Neuronal stem cell (in vitro differentiated cells): ENCODE data around the gene NFYC.

Experiments
- DNase-seq: peaks from one replicate; pipeline ENCODE4 v3.0.0-alpha.2; 2013; ENCODE audit warnings: low spot score
- H2AFZ ChIP-seq: one replicate; pipeline ENCODE4 v1.6.1; 2013; ENCODE audit warnings: mild to moderate bottlenecking, low read length, inconsistent platforms
- H2AK5ac ChIP-seq: 2 replicates; pipeline ENCODE4 v1.6.1; 2013; ENCODE audit warnings: low read depth, mild to moderate bottlenecking, inconsistent platforms, low read length, moderate library complexity, mixed read lengths
- H2BK120ac ChIP-seq: 2 replicates; pipeline ENCODE4 v1.6.1; 2013; ENCODE audit warnings: low read depth, mild to moderate bottlenecking, inconsistent platforms, low read length, moderate library complexity, mixed read lengths
- H2BK12ac ChIP-seq: one replicate; pipeline ENCODE4 v1.6.1; 2013; ENCODE audit warnings: low read length, inconsistent platforms
- H2BK15ac ChIP-seq: 2 replicates; pipeline ENCODE4 v1.6.1; 2013; ENCODE audit warnings: mild to moderate bottlenecking, low read length, inconsistent platforms, mixed read lengths
- H2BK5ac ChIP-seq: one replicate; pipeline ENCODE4 v1.6.1; 2013; ENCODE audit warnings: inconsistent platforms, mild to moderate bottlenecking, low read length, moderate library complexity
- H3K14ac ChIP-seq: one replicate; pipeline ENCODE4 v1.6.1; 2013; ENCODE audit warnings: low read length, inconsistent platforms
- H3K18ac ChIP-seq: 2 replicates; pipeline ENCODE4 v1.6.1; 2013; ENCODE audit warnings: low read length, inconsistent platforms
- H3K23ac ChIP-seq: 2 replicates; pipeline ENCODE4 v1.6.1; 2013; ENCODE audit warnings: low read depth, mild to moderate bottlenecking, mixed read lengths, low read length, inconsistent platforms; ENCODE audit not compliant: poor library complexity
- H3K27ac ChIP-seq: replicated peaks from 3 replicates; pipeline ENCODE4 v1.5.1; 2013; ENCODE audit warnings: low read length, inconsistent platforms
- H3K27me3 ChIP-seq, 3 experiments: 2 replicates each; pipeline ENCODE4 v1.6.1; 2013; ENCODE audit warnings: low read length in 3 of 3, mild to moderate bottlenecking in 2 of 3, inconsistent platforms in 1 of 3, low read depth in 1 of 3, mixed read lengths in 1 of 3, moderate library complexity in 1 of 3; ENCODE audit not compliant: control insufficient read depth in 3 of 3, insufficient read depth in 3 of 3
- H3K36me3 ChIP-seq, 2 donors: replicated peaks in 1 of 2; 2 replicates each; pipeline ENCODE4 v1.6.1; 2013; ENCODE audit warnings: low read length in 2 of 2; ENCODE audit not compliant: control insufficient read depth in 2 of 2, insufficient read depth in 2 of 2
- H3K4ac ChIP-seq: 2 replicates; pipeline ENCODE4 v1.6.1; 2013; ENCODE audit warnings: inconsistent platforms, mild to moderate bottlenecking, low read length, moderate library complexity
- H3K4me1 ChIP-seq, 2 donors: 1 replicate in 1 of 2; 2 replicates in 1 of 2; pipeline ENCODE4 v1.6.1; 2013; ENCODE audit warnings: low read length in 2 of 2, low read depth in 1 of 2; ENCODE audit not compliant: control insufficient read depth in 2 of 2, insufficient read depth in 1 of 2
- H3K4me2 ChIP-seq: one replicate; pipeline ENCODE4 v1.6.1; 2013; ENCODE audit warnings: mild to moderate bottlenecking, low read length, inconsistent platforms; ENCODE audit not compliant: insufficient read depth, poor library complexity, severe bottlenecking
- H3K4me3 ChIP-seq, 2 donors: 2 replicates each; pipeline ENCODE4 v1.5.1; 2013; ENCODE audit warnings: low read length in 2 of 2, mild to moderate bottlenecking in 2 of 2, inconsistent platforms in 1 of 2, moderate library complexity in 1 of 2
- H3K79me1 ChIP-seq: one replicate; pipeline ENCODE4 v1.6.1; 2013; ENCODE audit warnings: low read depth, mild to moderate bottlenecking, inconsistent platforms, low read length, moderate library complexity
- H3K9ac ChIP-seq: one replicate; pipeline ENCODE4 v1.6.1; 2013; ENCODE audit warnings: mild to moderate bottlenecking, low read depth, low read length, inconsistent platforms; ENCODE audit not compliant: poor library complexity
- H3K9me3 ChIP-seq, 2 donors: replicated peaks in 1 of 2; 2 replicates each; pipeline versions ENCODE3 to v1.6.1; 2013; ENCODE audit warnings: low read length in 2 of 2, mild to moderate bottlenecking in 2 of 2, inconsistent platforms in 1 of 2, low read depth in 1 of 2, mixed read lengths in 1 of 2, moderate library complexity in 1 of 2; ENCODE audit not compliant: control insufficient read depth in 2 of 2, insufficient read depth in 1 of 2
- H4K8ac ChIP-seq: one replicate; pipeline ENCODE4 v1.6.1; 2013; ENCODE audit warnings: low read depth, mild to moderate bottlenecking, inconsistent platforms, low read length, moderate library complexity
- H4K91ac ChIP-seq: one replicate; pipeline ENCODE4 v1.6.1; 2013; ENCODE audit warnings: low read length, low read depth, mild to moderate bottlenecking, inconsistent platforms; ENCODE audit not compliant: poor library complexity
- WGBS, 2 donors: extraction: QIAGEN DNeasy Blood & Tissue Kit; methylation state at CpG; one replicate each; pipeline ENCODE4 v1.1.7; 2013; ENCODE audit warnings: missing lambda C conversion rate in 2 of 2, mixed read lengths in 1 of 2; ENCODE audit not compliant: insufficient read length in 2 of 2, insufficient replicate concordance in 1 of 2; ENCODE audit errors: extremely low coverage in 2 of 2; 5-methylcytosine and 5-hydroxymethylcytosine counted together

Gene NFYC

DNA sequence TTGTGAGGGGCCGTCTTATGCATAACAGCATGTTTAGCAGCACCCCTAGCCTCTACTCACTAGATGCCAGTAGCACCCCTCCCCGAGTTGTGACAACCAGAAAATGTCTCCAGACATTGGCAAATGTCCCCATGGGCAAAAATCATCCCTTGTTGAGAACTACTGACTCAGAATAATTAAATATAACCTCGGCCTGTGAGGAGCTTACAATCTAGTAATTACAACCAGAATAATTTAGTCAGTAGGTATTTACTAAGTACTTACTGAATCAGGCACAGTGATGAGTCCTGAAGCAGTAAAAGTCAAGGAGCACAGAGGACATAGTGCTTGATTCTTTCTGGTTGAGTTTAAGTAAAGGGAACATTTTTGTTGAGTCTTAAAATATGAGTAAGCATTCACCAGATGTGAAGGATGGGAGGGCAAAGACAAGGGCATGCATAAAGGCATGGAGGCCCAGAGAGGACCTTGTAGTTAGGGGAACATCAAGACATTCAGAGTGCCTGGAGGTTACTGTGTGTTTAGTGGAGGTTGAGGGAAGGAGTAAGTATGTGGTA is 48.0 kb downstream of the NFYC start:
- DNase-seq = no peak
- no peak overlapping the region for H3K4me3 ChIP-seq
- no CpG with 5 or more reads among the region's 3 CpGs for WGBS, 2 donors
- H2BK120ac ChIP-seq = no peak overlapping the region
- H4K8ac ChIP-seq = no peak overlapping the region
- H3K14ac ChIP-seq = no peak overlapping the region
- H3K18ac ChIP-seq = no peak overlapping the region
- H3K9ac ChIP-seq = no peak overlapping the region
- no peak overlapping the region for H3K4me2 ChIP-seq
- H3K9me3 ChIP-seq = no peaks in the 10 kb centered on the region
- no peak overlapping the region for H3K4ac ChIP-seq
- H3K27me3 ChIP-seq = no peaks in the 10 kb centered on the region
- H4K91ac ChIP-seq = no peak overlapping the region
- H3K23ac ChIP-seq = no peak overlapping the region
- H2BK12ac ChIP-seq = no peak overlapping the region
- H3K27ac ChIP-seq = no peak overlapping the region
- H2AFZ ChIP-seq = no peak overlapping the region
- H3K79me1 ChIP-seq = peaks cover 3% of the 10 kb centered on the region
- peaks cover 11 to 65% of the 10 kb centered on the region in 2 donors for H3K36me3 ChIP-seq
- no peak overlapping the region for H2BK15ac ChIP-seq
- H3K4me1 ChIP-seq = peaks cover 0 to 1% of the 10 kb centered on the region in 2 donors
- no peak overlapping the region for H2AK5ac ChIP-seq
- H2BK5ac ChIP-seq = no peak overlapping the region

DNA sequence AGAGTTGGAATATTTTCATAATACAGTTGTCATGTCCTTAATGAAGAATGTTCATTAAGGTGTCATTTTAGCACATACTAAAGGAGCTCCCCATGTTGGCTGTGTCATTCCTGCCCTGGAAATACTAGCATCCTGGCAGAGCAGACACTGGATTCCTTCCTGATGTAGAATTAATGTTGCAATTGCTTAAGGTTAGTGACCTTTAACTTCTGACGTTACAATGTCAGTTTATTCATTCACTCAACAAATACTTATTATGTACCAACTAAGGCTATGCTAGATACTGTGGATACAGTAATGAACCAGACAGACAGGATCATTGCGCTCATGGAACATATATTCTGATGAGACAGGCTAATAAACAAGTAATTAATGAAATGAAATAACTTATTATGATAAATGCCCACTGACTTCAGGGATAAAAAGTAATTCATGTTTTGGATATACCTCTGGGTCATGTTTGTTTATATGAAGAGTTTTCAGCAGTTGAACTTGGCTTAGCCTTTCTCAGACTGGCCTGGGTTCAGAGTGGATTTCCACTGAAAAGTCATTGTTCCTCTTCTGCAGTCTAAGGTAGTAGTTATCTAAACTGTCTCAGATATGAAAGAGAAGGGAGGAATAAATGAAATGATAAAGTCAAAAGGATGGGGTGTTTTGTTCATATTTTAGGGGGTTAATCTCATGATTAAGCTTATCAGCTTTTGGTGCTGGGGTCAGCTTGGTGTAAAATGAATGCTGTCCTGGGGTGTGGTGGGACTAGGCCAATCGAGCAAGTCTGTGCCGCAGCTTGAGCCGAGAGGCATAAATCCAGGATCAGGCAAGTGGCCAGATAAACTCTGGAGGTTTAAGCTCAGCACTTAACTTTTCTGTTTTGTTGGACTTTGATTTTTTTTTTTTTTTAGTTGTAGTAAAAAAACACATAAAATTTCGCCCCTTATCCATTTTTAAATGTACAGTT is 48.8 kb downstream of the NFYC start:
- Histone ChIP-seq H3K27ac (no peak overlapping the region), H2AFZ (no peak overlapping the region), H3K4me3 (no peak overlapping the region), H3K27me3 (no peaks in the 10 kb centered on the region), H3K4me2 (no peak overlapping the region), H3K36me3 (peaks cover 11 to 73% of the 10 kb centered on the region in 2 donors), H3K4ac (no peak overlapping the region), H3K18ac (no peak overlapping the region), H3K79me1 (peaks cover 3% of the 10 kb centered on the region), H3K9ac (no peak overlapping the region), H2BK5ac (no peak overlapping the region), H3K14ac (no peak overlapping the region), H2BK12ac (no peak overlapping the region), H2AK5ac (no peak overlapping the region), H2BK15ac (no peak overlapping the region), H3K4me1 (peaks cover 0 to 1% of the 10 kb centered on the region in 2 donors), H4K8ac (no peak overlapping the region), H4K91ac (no peak overlapping the region), H2BK120ac (no peak overlapping the region), H3K23ac (no peak overlapping the region), H3K9me3 (no peaks in the 10 kb centered on the region)
- no CpG with 5 or more reads among the region's 6 CpGs for WGBS, 2 donors
- DNase-seq = no peak

DNA sequence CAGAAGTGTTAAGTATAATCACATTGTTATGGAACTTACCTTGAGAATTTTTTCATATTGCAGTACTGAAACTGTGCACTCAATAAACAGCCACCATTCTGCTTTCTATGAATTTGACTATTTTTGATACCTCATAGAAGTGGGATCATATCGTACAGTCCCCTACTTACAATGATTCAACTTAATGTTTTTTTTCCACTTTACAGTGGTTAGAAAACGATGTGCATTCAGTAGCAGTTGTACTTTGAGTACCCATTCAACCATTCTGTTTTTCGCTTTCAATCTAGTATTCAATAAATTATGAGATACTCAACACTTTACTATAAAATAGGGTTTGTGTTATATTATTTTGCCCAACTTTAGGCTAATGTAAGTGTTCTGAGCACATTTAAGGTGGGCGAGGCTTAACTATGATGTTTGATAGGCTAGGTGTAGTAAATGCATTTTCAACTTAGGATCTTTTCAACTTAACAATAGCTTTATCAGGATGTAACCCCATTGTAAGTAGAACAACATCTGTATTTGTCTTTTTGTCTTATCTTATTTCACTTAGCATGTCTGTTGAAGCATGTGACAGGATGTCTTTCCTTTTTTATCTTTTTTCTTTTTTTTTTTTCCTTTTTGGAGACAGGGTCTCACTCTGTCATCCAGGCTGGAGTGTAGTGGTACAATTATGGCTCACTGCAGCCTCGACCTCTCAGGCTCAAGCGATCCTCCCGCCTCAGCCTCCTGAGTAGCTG is 49.7 kb downstream of the NFYC start:
- H3K4me2 ChIP-seq = no peak overlapping the region
- H3K9me3 ChIP-seq = no peaks in the 10 kb centered on the region
- peaks cover 3% of the 10 kb centered on the region for H3K79me1 ChIP-seq
- WGBS, 2 donors = no CpG with 5 or more reads among the region's 7 CpGs
- peaks cover 0 to 1% of the 10 kb centered on the region in 2 donors for H3K4me1 ChIP-seq
- no peak overlapping the region for H2BK15ac ChIP-seq
- H3K27ac ChIP-seq = no peak overlapping the region
- H3K4ac ChIP-seq = no peak overlapping the region
- H2AFZ ChIP-seq = no peak overlapping the region
- H3K14ac ChIP-seq = no peak overlapping the region
- H3K27me3 ChIP-seq = no peaks in the 10 kb centered on the region
- H3K4me3 ChIP-seq = no peak overlapping the region
- H3K9ac ChIP-seq = no peak overlapping the region
- H3K23ac ChIP-seq = no peak overlapping the region
- no peak overlapping the region for H4K8ac ChIP-seq
- H4K91ac ChIP-seq = no peak overlapping the region
- no peak overlapping the region for H2BK120ac ChIP-seq
- peaks cover 11 to 79% of the 10 kb centered on the region in 2 donors for H3K36me3 ChIP-seq
- DNase-seq = no peak
- no peak overlapping the region for H2BK5ac ChIP-seq
- no peak overlapping the region for H2AK5ac ChIP-seq
- no peak overlapping the region for H3K18ac ChIP-seq
- no peak overlapping the region for H2BK12ac ChIP-seq
